Fibroblast of the aortic adventitia (primary cell): ENCODE data around the gene SPESP1. TPM values are rescaled to one million over a fixed set of nuclear protein-coding genes. Genes with fewer than 3 reads are reported as not detected.
"Not testable (repeated sequence)": the region's sequence is repeated elsewhere in the genome, so short reads cannot be mapped to it uniquely, and the experiment has no call there.

ENCODE experiments used
- DNase-seq: peaks from one replicate; pipeline ENCODE4 v3.0.0-alpha.2; 2010; ENCODE audit warnings: low read depth
- H3K4me3 ChIP-seq: 2 replicates; pipeline ENCODE4 v1.5.1; 2011; ENCODE audit warnings: low read depth, mild to moderate bottlenecking, control low read depth, low read length, moderate library complexity
- total RNA-seq: library from RNA; depleted of rRNA; stranded (reverse); fragments of >200 nt; gene quantifications from 2 replicates; pipeline ENCODE4 v1.2.3, GENCODE V29; 2012; ENCODE audit warnings: low replicate concordance
- TF ChIP-seq, protein P1 (sequence below): IDR thresholded peaks from 2 replicates; pipeline ENCODE4 v1.5.1; 2011; ENCODE audit warnings: mild to moderate bottlenecking, low read length, control low read depth, inconsistent platforms; ENCODE audit not compliant: insufficient read depth

SPESP1 gene
- total RNA-seq, 1 donor: 5.6 TPM

DNA sequence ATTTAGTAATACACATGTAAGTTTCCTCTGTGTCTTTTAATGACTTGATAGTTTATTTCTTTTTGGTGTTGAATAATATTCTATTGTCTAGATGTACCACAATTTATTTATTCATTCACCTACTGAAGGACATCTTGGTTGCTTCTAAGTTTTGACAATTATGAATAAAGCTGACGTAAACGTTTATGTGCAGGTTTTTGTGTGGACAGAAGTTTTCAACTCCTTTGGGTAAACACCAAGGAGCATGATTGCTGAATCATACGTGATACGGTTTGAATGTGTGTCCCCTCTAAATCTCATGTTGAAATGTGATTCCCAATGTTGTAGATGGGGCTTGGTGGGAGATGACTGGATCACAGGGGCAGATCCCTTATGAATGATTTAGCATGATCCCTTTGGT, 21.5 kb downstream of the SPESP1 start:
- H3K4me3 ChIP-seq: no peak overlapping the region
- no peak for DNase-seq
- TF ChIP-seq, protein P1, sequence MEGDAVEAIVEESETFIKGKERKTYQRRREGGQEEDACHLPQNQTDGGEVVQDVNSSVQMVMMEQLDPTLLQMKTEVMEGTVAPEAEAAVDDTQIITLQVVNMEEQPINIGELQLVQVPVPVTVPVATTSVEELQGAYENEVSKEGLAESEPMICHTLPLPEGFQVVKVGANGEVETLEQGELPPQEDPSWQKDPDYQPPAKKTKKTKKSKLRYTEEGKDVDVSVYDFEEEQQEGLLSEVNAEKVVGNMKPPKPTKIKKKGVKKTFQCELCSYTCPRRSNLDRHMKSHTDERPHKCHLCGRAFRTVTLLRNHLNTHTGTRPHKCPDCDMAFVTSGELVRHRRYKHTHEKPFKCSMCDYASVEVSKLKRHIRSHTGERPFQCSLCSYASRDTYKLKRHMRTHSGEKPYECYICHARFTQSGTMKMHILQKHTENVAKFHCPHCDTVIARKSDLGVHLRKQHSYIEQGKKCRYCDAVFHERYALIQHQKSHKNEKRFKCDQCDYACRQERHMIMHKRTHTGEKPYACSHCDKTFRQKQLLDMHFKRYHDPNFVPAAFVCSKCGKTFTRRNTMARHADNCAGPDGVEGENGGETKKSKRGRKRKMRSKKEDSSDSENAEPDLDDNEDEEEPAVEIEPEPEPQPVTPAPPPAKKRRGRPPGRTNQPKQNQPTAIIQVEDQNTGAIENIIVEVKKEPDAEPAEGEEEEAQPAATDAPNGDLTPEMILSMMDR: no peak

DNA sequence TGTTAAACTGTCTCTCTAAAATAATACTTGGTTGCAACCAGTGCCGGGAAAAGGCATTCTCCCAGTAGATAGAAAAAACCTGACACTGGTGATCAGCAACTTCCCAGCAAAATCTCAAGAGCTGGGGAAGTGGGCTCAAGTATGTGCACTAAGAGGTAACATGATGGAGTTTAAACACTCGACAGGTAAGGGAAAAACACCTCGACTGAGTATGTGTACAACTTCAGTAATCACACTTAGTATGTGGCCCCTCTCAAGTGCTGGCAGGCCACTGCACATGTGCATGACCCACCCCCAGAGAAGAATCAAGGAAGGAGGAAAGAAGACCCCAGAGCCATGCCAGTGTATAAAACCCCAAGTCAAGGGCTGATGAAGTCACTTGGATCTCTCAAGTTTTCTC, 27.4 kb downstream of the SPESP1 start:
- H3K4me3 ChIP-seq: no peak overlapping the region
- TF ChIP-seq, protein P1: no peak
- no peak for DNase-seq

DNA sequence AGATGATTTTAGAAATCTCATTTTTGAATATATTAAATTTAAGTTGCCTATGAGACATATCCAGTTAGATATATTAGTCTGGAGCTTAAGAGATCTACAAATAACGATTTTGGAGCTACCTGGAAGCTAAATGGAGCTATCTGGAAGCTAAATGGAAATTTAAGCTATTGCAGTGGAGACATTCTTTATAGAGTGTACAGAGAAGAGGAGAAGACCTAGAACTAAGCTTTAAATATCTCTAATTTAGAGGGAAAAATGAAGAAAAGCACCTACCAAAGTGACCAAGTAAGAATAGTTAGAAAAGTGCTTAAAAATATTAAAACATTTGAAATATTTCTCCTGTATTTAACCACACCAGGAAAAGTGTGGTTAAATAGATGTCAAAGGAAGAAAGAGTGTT, 28.3 kb downstream of the SPESP1 start:
- TF ChIP-seq, protein P1: no peak
- no peak for DNase-seq

DNA sequence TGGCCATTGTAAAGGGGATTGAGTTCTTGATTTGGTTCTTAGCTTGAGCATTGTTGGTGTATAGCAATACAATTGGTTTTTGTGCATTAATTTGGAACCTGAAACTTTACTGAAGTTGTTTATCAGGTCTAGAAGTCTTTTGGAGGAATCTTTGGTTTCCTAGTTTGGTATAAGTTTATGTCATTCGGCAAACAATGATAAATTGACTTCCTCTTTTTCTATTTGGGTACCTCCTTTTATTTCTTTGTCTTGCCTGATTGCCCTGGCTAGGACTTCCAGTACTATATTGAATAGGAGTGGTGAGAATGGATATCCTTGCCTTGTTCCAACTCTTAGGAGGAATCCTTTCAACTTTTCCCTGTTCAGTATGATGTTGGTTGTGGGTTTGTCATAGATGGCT, 32.1 kb downstream of the SPESP1 start:
- TF ChIP-seq, protein P1: no peak
- no peak overlapping the region for H3K4me3 ChIP-seq
- DNase-seq: no peak

More for the DNA sequence above, 28.3 kb downstream of the SPESP1 start:
- no peak overlapping the region for H3K4me3 ChIP-seq

DNA sequence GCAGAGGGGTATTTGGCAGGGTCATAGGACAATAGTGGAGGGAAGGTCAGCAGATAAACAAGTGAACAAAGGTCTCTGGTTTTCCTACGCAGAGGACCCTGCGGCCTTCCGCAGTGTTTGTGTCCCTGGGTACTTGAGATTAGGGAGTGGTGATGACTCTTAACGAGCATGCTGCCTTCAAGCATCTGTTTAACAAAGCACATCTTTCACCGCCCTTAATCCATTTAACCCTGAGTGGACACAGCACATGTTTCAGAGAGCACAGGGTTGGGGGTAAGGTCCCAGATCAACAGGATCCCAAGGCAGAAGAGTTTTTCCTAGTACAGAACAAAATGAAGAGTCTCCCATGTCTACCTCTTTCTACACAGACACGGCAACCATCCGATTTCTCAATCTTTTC, 33.4 kb downstream of the SPESP1 start:
- DNase-seq, H3K4me3 ChIP-seq: not testable (repeated sequence)

DNA sequence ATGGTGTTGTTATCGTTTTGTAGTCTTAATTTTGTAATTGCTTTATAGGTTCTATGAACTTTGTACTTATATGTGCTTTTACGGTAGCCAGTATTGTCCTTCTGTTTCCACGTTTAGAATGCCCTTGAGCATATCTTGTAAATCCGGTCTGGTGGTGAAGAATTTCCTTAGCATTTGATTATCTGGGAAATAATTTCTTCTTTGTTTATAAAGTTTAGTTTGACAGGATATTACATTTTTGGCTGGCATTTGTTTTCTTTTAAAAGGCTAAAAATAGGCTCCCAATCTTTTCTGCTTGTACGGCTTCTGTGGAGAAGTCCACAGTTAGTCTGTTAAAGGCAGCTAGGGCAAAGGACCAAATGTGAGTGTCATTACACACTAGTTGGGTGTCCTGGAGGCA, 36.7 kb downstream of the SPESP1 start:
- TF ChIP-seq, protein P1: no peak
- no peak overlapping the region for H3K4me3 ChIP-seq
- no peak for DNase-seq

DNA sequence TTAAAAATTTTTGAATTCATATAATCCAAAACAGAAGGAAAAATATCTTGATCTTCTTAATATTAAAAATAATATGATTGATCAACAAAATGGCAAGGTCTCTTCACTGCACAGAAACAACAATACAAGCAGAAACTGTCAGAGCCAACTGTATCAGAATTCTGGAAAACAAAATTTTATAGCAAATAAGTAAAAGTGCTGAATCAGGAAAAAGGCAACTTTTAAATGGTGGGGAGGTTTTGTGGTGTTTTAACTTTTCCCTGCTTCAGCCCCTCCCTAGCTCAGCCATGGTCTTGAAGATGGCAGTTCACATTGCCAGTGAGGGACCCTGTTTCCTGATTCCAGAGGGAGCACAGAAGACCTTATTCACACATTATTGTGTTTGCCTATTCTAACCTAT, 37.6 kb downstream of the SPESP1 start:
- H3K4me3 ChIP-seq: no peak overlapping the region
- TF ChIP-seq, protein P1: no peak
- DNase-seq: no peak

DNA sequence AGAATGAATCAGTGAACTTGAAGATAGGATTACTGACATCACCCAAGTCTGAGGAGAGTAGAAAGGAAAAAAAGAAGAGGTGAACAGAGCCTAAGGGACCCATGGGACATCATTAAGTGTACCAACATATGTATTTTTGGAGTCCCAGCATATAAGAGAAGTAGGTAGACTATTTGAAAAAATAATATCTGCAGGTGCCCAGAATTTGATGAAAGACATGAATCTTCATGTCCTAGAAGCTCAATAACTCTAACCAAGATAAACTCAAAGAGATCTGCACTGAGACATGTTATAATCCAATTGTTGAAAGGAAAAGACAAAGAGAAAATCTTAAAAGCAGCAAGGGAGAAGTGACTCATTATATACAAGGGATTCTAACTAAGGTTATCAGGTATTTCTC, 39.0 kb downstream of the SPESP1 start:
- no peak overlapping the region for H3K4me3 ChIP-seq
- no peak for DNase-seq
- TF ChIP-seq, protein P1: no peak
